CD4-positive, alpha-beta T cell treated with Interleukin-21 for 1 hour (primary cell): Measurements from ENCODE around the gene RAPGEF2.
"Not testable (repeated sequence)": the region's sequence is repeated elsewhere in the genome, so short reads cannot be mapped to it uniquely, and the experiment has no call there.

Experiments used
- DNase-seq: peaks from one replicate; pipeline ENCODE4 v3.0.0-alpha.2; 2020

RAPGEF2 gene

DNA sequence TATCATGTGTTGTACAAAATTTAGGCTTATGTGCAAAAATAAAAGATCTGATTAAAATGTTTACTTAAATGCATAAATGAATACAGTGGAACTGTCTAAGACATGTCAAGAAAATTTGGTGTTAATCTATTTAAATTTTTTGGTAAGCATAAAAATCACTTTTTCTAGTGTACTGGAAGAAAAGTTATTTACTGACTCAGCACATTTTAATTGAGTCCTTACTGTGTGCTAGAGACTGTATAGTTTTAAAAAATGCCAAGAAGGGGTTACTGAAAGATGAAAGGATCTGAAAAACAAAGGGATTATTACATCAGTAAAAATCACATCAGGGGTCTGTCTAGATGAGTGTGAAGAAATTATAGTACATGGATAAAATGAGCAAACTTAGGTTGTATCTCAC is 60.6 kb downstream of the RAPGEF2 start:
- no peak for DNase-seq

DNA sequence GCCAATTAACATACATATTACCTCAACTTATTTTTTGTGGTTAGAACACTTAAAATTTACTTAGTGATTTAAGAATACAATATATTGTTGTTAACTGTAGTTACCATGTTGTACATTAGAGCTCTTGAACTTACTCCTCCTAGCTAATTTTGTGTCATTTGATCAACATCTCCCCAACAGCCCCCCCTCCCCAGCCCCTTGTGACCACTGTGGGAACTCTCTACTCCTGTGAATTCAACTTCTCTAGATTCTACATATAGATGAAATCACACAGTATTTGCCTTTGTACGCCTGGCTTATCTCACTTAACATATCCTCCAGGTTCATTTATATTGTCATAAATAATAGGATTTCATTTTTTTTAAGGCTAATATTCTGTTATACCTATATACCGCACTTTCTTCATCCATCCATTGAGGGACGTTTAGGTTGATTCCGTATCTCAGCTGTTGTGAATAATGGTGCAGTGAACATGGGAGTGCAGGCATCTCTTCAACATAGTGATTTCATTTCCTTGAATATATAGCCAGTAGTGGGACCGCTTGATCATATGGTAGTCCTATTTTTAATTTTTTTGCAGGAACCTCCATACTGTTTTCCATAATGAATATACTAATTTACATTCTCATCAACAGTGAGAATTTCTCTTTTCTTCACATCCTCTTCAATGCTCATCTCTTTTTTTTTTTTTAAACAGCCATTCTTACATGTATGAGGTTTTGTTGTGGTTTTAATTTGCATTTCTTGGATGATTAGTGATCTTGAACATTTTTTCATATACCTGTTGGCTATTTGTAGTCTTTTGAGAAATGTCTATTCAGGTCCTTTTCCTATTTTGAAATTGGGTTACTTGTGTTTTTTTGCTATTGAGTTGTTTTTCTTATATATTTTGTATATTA is 66.8 kb downstream of the RAPGEF2 start:
- DNase-seq: no peak

- DNase-seq: no peak
These were observed 68.4 kb downstream of the RAPGEF2 start for GRCh38 chr4:159171287-159171686.

DNA sequence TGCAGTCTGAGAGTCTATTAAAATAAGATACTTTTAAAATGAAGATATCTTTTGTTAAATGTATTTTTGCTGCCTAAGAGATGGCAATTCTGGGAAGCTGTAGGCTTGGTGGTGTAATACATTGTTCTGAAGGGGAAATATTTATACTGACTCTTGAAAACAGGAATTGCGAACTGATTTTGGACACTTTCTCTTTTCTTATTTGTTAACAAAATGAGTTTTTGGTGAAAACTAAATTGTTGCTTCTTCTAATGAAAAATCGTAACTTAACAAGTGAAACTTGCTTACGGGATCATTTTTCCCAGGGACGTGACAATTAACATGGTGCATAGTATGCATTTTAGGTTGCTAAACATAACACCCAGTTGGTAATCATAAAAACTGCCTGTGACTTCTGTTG is 71.0 kb downstream of the RAPGEF2 start:
- no peak for DNase-seq

DNA sequence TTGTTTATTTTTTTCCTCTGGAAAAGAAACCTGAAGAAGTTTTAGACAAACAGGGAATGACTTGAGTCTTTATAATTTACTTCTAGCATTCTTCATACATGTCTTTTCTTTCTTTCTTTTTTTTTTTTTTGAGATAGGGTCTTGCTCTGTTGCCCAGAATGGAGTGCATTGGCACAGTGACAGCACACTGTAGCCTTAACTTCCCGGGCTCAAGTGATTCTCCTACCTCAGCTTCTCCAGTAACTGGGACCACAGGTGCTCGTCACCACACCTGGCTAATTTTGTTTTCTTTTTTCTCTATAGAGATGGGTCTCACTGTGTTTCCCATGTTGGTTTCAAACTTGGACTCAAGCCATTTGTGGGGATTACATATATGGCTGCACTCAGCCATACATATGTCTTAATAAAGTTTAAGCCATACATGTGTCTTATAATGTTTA is 71.8 kb downstream of the RAPGEF2 start:
- DNase-seq: no peak

GRCh38 chr4:159175085-159175988 is 72.5 kb downstream of the RAPGEF2 start:
- DNase-seq: peak; percentile 74

GRCh38 chr4:159175989-159176375 is 73.1 kb downstream of the RAPGEF2 start:
- DNase-seq: no peak

DNA sequence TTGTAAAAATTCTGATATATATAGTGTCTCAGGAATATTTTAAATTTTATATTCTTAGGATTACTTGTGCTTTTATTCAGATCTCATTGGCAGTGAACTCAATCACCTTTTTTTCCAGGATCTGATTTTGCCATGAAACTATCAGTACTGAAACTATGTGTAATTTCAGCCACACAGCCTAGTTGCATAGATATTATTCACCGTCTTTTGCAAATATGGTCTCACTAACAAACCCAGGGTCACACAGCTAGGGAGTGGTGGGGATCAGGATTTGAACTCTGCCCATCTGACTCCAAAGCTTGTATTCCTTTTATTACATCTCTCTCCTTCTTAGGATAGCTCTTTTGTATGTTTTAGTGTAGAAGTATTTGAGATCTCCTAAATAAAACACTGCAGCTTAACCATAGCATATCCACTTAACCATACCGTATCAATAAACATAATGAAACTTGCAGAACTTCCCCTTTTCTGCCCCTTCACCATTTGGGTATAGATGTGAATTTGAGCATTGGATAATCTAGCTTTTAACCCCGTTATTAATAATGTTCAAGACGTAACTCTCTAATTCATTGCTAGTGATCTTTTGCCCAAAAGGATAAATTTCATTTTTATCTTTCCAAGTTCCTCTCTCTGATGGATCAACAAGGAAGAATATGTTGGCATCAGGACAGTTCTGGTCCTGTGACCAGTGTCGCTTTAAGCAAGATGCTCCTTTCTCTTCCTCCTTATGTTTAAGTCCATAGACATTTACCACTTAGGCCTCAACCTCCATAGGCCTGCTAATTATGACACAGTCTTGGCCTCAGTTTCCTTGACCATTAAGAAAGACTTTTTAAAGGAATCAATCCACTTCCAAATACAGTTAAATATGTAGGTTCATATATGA is 74.6 kb downstream of the RAPGEF2 start:
- DNase-seq: no peak

GRCh38 chr4:159178151-159178546 is 75.3 kb downstream of the RAPGEF2 start:
- DNase-seq: no peak

DNA sequence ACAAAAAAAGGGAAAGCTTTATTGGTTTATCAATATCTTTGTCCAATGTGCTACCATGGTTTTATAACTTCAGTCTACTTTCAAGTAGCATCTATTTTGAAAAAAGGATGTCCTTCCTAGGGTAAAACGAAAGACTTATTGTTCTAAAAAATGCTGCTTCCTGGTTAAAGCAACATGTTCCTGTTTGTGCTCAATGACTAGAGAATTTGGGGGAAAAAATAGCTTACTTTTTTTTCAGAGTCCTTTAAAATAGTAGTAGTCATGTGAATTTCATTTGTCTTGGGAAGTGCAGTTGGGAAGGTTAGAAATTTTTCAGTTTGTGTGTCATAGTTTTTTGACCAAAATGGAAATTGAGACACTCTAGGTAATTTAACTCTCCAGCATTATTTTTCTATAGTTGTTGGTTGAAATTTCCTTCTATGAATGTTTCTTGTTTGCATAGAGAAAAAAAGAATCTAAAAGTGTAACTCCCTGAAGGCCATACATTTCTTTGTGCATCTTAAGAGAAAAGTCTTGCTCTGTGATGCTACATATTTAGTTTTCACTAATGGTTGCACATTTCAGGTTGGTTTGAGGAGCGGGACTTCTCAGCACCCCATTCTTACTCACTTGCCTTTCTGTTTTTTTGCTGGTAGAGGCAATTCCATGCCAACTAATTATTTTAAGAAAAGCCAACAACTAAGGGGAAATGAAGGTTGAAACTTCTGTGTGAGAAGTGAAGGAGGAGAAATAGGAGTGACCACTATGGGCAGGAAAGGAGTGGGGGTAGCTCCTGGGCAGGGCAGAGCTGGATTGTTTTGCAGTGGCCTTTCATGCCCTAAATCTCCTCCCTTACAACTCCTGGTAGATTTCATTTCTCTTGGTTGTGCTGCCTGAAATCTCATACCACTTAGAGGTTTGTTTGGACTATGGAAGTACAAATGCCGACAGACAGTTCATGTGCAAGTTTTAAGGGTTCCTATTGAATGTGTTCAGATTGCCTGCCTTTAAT is 76.4 kb downstream of the RAPGEF2 start:
- no peak for DNase-seq

GRCh38 chr4:159183885-159184605 is 81.2 kb downstream of the RAPGEF2 start:
- not testable (repeated sequence) for DNase-seq

DNA sequence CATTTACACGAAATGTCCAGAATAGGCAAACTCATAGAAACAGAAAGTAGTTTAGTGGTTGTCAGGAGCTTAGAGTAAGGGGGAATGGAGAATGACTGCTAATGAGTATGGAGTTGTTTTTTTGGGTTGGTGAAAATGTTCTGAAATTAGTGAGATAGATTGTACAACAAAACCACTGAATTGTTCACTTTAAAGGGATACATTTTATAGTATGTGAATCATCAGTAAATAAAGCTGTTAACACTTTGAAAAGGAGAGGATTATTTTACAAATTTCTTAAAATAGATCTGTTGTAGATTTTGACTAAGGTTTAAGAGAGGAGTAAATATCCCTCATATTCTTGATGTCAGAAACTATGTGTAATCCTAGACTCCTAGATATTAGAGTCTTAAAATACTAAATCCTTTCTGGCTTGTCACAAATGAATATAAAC is 82.7 kb downstream of the RAPGEF2 start:
- no peak for DNase-seq

- no peak for DNase-seq
These were observed 85.8 kb downstream of the RAPGEF2 start for GRCh38 chr4:159188646-159189045.

GRCh38 chr4:159190651-159191050 is 87.8 kb downstream of the RAPGEF2 start:
- DNase-seq: no peak

DNA sequence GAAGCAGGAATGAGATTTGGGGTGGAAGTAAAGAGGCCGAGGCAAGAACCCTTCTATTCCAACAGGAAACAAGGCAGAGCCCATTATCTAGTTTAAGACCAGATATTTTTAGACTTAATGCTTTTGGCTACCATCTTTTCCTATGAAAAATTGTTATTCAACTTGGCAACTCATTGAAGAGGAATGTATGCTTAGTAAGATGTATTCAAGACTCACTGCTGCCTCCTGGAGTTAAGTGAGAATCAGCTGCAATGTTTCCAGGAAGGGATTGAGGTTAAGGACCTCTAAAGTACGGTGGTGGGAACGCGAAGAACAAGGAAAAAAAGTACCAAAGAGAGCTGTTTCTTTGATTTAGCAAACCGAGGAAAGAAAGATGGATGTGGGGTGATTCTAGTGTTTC is 89.1 kb downstream of the RAPGEF2 start:
- DNase-seq: no peak

DNA sequence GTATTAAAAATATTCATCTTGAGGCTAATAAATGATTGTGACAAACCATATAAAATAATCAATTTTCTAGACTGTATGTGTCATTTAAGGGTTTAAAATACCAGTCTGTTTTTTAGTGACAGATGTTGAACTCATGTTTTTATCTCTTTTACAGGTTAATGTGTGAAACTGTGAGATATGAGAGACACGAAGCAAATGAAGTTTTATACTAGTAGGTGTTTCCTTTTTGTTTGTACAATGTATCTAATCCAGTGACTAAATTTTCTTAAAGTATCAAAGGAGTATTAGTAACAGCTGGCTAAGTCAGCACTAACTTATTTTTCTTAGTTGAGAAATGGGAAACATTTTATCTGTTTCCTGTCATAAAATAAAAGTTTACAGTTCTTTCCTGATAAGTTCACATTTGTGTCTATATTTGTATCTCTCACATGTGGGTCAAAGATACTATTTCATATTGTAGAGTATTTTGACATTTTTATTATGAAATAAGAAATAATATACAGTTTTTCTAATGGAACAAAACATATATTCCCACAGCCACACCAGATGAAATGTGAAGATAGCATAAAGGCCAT is 90.3 kb downstream of the RAPGEF2 start:
- no peak for DNase-seq

GRCh38 chr4:159195361-159195769 is 92.5 kb downstream of the RAPGEF2 start:
- DNase-seq: no peak

DNA sequence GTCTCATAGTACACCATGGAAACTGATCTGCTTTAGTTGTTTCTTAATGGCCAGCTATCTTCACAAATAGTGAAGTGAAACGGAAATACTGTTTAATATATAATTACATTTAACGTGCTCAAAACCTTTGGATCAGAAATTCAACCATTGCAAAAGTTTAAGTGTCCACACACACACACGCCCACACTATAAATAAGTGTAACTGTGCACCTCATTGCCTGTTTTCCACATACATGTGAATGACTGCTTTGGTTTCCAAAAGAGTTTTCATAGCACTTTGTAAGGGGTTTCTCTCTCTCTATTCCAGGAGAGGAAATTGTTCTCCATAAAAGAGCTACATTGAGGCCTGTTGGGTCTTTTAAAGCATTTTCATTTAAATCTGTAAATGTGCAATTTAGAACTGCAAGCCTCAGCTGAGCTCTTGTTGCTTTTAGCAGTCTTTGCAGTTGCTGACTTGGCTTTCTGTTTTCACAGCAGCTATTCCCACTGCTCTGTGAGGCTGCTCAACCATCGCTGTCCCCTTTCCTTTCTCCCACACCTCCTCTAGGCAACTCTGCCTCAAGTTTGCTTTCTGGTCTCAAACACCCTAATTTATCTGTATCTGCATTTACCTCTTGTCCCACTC is 94.5 kb downstream of the RAPGEF2 start:
- DNase-seq: no peak

- DNase-seq: no peak
These were observed 95.0 kb downstream of the RAPGEF2 start for GRCh38 chr4:159197885-159198269.

- no peak for DNase-seq
These were observed 96.9 kb downstream of the RAPGEF2 start for GRCh38 chr4:159199826-159200225.
